MCF 10A (cell line): ENCODE data around the gene EEF1AKMT2. TPM values are rescaled to one million over a fixed set of nuclear protein-coding genes. Genes with fewer than 3 reads are reported as not detected.

ENCODE experiments used
- BruUV-seq: library from RNA; stranded (reverse); fragments of 400-500 nt; replicated peaks from 2 replicates; lab custom pipeline; 2021; lab: Mats Ljungman, UMichigan
- CTCF ChIA-PET: fragments of 300-600 bp; sonication (Branson Sonifier 250); formaldehyde crosslinking; extraction: SDS; loops from one replicate; lab custom pipeline; 2021; ENCODE audit warnings: antibody characterized with exemption, inconsistent platforms; lab: Yijun Ruan, JAX
- POLR2A ChIA-PET: fragments of 300-600, 350-650 bp; sonication (Branson Sonifier 250); formaldehyde crosslinking; extraction: SDS; loops from one replicate; lab custom pipeline; 2020; ENCODE audit warnings: antibody characterized with exemption, inconsistent platforms; lab: Yijun Ruan, JAX
- DNase-seq: peaks from one replicate; pipeline ENCODE4 v3.0.0-alpha.2; 2018; ENCODE audit not compliant: unreplicated experiment
- H3K27ac Mint-ChIP-seq: one replicate; pipeline ENCODE4 v1.8.0; 2022; ENCODE audit warnings: mild to moderate bottlenecking, low read depth, mixed read lengths; ENCODE audit not compliant: unreplicated experiment
- H3K27me3 Mint-ChIP-seq: one replicate; pipeline ENCODE4 v1.8.0; 2022; ENCODE audit warnings: mixed read lengths; ENCODE audit not compliant: insufficient read depth, unreplicated experiment
- H3K36me3 Mint-ChIP-seq: one replicate; pipeline ENCODE4 v1.8.0; 2022; ENCODE audit warnings: mild to moderate bottlenecking, moderate library complexity, mixed read lengths; ENCODE audit not compliant: insufficient read depth, unreplicated experiment
- H3K4me1 Mint-ChIP-seq: one replicate; pipeline ENCODE4 v1.8.0; 2022; ENCODE audit warnings: mixed read lengths; ENCODE audit not compliant: insufficient read depth, unreplicated experiment
- H3K4me3 Mint-ChIP-seq: one replicate; pipeline ENCODE4 v1.8.0; 2022; ENCODE audit warnings: mild to moderate bottlenecking, moderate library complexity, mixed read lengths; ENCODE audit not compliant: unreplicated experiment
- H3K9me3 Mint-ChIP-seq: one replicate; pipeline ENCODE4 v1.8.0; 2022; ENCODE audit warnings: mixed read lengths; ENCODE audit not compliant: unreplicated experiment
- CTCF ChIP-seq: fragments of 200-600 bp; IDR thresholded peaks from one replicate; pipeline ENCODE4 v1.8.0; 2022; ENCODE audit warnings: antibody characterized with exemption, mild to moderate bottlenecking; ENCODE audit not compliant: unreplicated experiment
- intact Hi-C: fragments of 100-400 bp; cut with micrococcal nuclease; formaldehyde crosslinking; loops from 2 replicates; pipeline ENCODE4 v1.14.1; 2022
- total RNA-seq: library from RNA; stranded (reverse); gene quantifications from 2 replicates; pipeline ENCODE4 v1.2.3, GENCODE V29; 2022

Gene EEF1AKMT2
- total RNA-seq, 1 experiment from 2014 or later = 17.5 TPM

DNA sequence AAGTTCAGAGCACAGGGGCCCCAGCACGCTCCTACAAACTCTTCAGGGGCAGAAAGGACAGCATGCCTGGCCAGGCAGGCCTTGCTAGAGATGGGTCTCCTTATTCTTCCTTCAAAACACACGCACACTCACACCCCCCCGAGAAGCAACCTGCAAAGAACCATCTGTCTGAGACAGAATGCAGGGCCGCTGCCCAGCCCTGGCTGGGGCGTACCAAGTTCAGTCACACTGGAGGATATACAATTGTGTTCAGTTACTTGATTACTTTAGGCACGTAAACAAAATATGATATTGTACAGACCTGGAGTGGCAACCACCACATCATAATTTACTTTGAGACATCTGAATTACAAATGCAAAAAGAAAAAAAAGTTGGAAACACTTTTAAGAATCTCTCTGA is 53.2 kb downstream of the EEF1AKMT2 start:
- Mint-ChIP-seq H3K27me3 (no peaks in the 10 kb centered on the region), H3K9me3 (no peaks in the 10 kb centered on the region), H3K27ac (peak overlapping the region; percentile 31), H3K4me3 (no peak overlapping the region), H3K36me3 (peaks cover 10% of the 10 kb centered on the region), H3K4me1 (peaks cover 56% of the 10 kb centered on the region)
- intact Hi-C loops = no loop called here
- no TSS peak for BruUV-seq
- no peak for DNase-seq
- ChIA-PET POLR2A (no interaction called here), CTCF (interaction anchor here (0.6 to 4.9 kb wide), 2 partner anchors 198 to 208 kb away, joined by 3 to 39 read pairs; no protein-coding TSS in a partner anchor)
- no peak for TF ChIP-seq CTCF

GRCh38 chr10:124737708-124738107 is 54.0 kb downstream of the EEF1AKMT2 start:
- no peak for TF ChIP-seq CTCF
- ChIA-PET POLR2A (interaction anchor here (1.5 to 2.6 kb wide), 3 partner anchors 9 to 28 kb away, joined by 5 to 14 read pairs (median 9); no protein-coding TSS in a partner anchor), CTCF (interaction anchor here (4.9 kb wide), 1 partner anchor 208 kb away, joined by 39 read pairs; no protein-coding TSS in a partner anchor)
- H3K27ac Mint-ChIP-seq = no peak overlapping the region
- H3K9me3 Mint-ChIP-seq = no peaks in the 10 kb centered on the region
- peaks cover 63% of the 10 kb centered on the region for H3K4me1 Mint-ChIP-seq
- intact Hi-C loops = no loop called here
- BruUV-seq = no TSS peak
- no peak for DNase-seq
- no peak overlapping the region for H3K4me3 Mint-ChIP-seq
- H3K36me3 Mint-ChIP-seq = peaks cover 17% of the 10 kb centered on the region
- no peaks in the 10 kb centered on the region for H3K27me3 Mint-ChIP-seq

GRCh38 chr10:124737221-124737620 is 54.5 kb downstream of the EEF1AKMT2 start:
- peak overlapping the region; percentile 30 for H3K4me3 Mint-ChIP-seq
- H3K9me3 Mint-ChIP-seq = no peaks in the 10 kb centered on the region
- DNase-seq = peak; percentile 3
- peaks cover 20% of the 10 kb centered on the region for H3K36me3 Mint-ChIP-seq
- no peaks in the 10 kb centered on the region for H3K27me3 Mint-ChIP-seq
- no TSS peak for BruUV-seq
- ChIA-PET POLR2A (interaction anchor here (0.7 to 2.6 kb wide), 7 partner anchors 10 to 211 kb away, joined by 3 to 14 read pairs (median 5); no protein-coding TSS in a partner anchor), CTCF (interaction anchor here (0.6 to 0.9 kb wide), 3 partner anchors 8 to 30 kb away, joined by 3 read pairs; no protein-coding TSS in a partner anchor)
- TF ChIP-seq CTCF = no peak
- H3K4me1 Mint-ChIP-seq = peaks cover 65% of the 10 kb centered on the region
- H3K27ac Mint-ChIP-seq = no peak overlapping the region
- intact Hi-C loops = no loop called here

GRCh38 chr10:124736491-124737136 is 55.1 kb downstream of the EEF1AKMT2 start:
- Mint-ChIP-seq H3K4me3 (peak overlapping the region; percentile 30), H3K27ac (peak overlapping the region; percentile 77), H3K36me3 (peaks cover 20% of the 10 kb centered on the region), H3K4me1 (peaks cover 63% of the 10 kb centered on the region), H3K9me3 (no peaks in the 10 kb centered on the region), H3K27me3 (no peaks in the 10 kb centered on the region)
- ChIA-PET POLR2A (interaction anchor here (0.7 to 2.6 kb wide), 9 partner anchors 9 to 210 kb away, joined by 3 to 14 read pairs (median 4); no protein-coding TSS in a partner anchor), CTCF (interaction anchor here (0.6 to 1.3 kb wide), 5 partner anchors 9 to 29 kb away, joined by 3 to 4 read pairs (median 3); no protein-coding TSS in a partner anchor)
- no TSS peak for BruUV-seq
- peak; percentile 60 for DNase-seq
- no peak for TF ChIP-seq CTCF
- intact Hi-C loops = no loop called here
